HG03565 (cell line): ENCODE data around the gene UBA52.

Experiments used
- ATAC-seq: cut with Tn5 transposase; IDR thresholded peaks from one replicate; pipeline ENCODE4 v1.9.1; 2021; ENCODE audit warnings: mild to moderate bottlenecking, moderate library complexity; ENCODE audit not compliant: unreplicated experiment

UBA52 gene

GRCh38 chr19:18551631-18552030 is 20.0 kb upstream of the UBA52 start:
- ATAC-seq, result no peak

GRCh38 chr19:18557411-18558201 is 14.1 kb upstream of the UBA52 start, which contains the start of gene KXD1:
Gene KXD1 (plus strand): TSS chr19:18557870. CDS start chr19:18562057, 4,187 bp downstream.
- peak; percentile 92 for ATAC-seq

GRCh38 chr19:18558202-18558555 is 13.5 kb upstream of the UBA52 start:
- ATAC-seq, result no peak

- no peak for ATAC-seq
These were observed 13.1 kb upstream of the UBA52 start for GRCh38 chr19:18558604-18559003.

GRCh38 chr19:18559685-18560084 is 12.0 kb upstream of the UBA52 start:
- no peak for ATAC-seq

GRCh38 chr19:18562086-18562485 is 9.6 kb upstream of the UBA52 start:
- no peak for ATAC-seq

GRCh38 chr19:18566953-18567352 is 4.7 kb upstream of the UBA52 start:
- ATAC-seq, result no peak

GRCh38 chr19:18568367-18568766 is 3.3 kb upstream of the UBA52 start:
- no peak for ATAC-seq

GRCh38 chr19:18574691-18575291 is 3.1 kb downstream of the UBA52 start:
- ATAC-seq, result no peak

- no peak for ATAC-seq
These were observed 4.7 kb downstream of the UBA52 start for GRCh38 chr19:18576383-18576782.

GRCh38 chr19:18577365-18577914 is 5.8 kb downstream of the UBA52 start:
- no peak for ATAC-seq

GRCh38 chr19:18580311-18580710 is 8.7 kb downstream of the UBA52 start:
- ATAC-seq, result no peak

GRCh38 chr19:18586306-18586705 is 14.6 kb downstream of the UBA52 start:
- ATAC-seq, result no peak

GRCh38 chr19:18587561-18587960 is 15.9 kb downstream of the UBA52 start:
- ATAC-seq, result no peak

GRCh38 chr19:18587962-18588610 is 16.4 kb downstream of the UBA52 start:
- ATAC-seq, result no peak

- peak; percentile 76 for ATAC-seq
These were observed 17.1 kb downstream of the UBA52 start, which contains the start of gene REX1BD for GRCh38 chr19:18588611-18589379. Gene REX1BD (plus strand): TSS chr19:18588798. CDS start chr19:18588802, 4 bp downstream.

GRCh38 chr19:18589380-18590272 is 18.0 kb downstream of the UBA52 start:
- peak; percentile 18 for ATAC-seq

- ATAC-seq, result no peak
These were observed 18.9 kb downstream of the UBA52 start for GRCh38 chr19:18590273-18591272.
